IMR-90 (cell line): Measurements from ENCODE around the gene THOC2. TPM values are rescaled to one million over a fixed set of nuclear protein-coding genes. Genes with fewer than 3 reads are reported as not detected.
"Not testable (repeated sequence)": the region's sequence is repeated elsewhere in the genome, so short reads cannot be mapped to it uniquely, and the experiment has no call there.

ENCODE experiments used
- ATAC-seq: fragments of 200-7000 bp; cut with Tn5 transposase; 2 replicates; pipeline ENCODE4 v1.9.1; 2020; ENCODE audit warnings: low read depth, mild to moderate bottlenecking, moderate library complexity
- BruUV-seq: library from RNA; stranded (reverse); fragments of 400-500 nt; replicated peaks from 2 replicates; lab custom pipeline; 2021; lab: Mats Ljungman, UMichigan
- CTCF ChIA-PET: fragments of 300-600 bp; formaldehyde crosslinking; extraction: SDS; loops from one replicate; lab custom pipeline; 2021; ENCODE audit warnings: antibody characterized with exemption; lab: Yijun Ruan, JAX
- POLR2A ChIA-PET: fragments of 300-600 bp; sonication (Branson Sonifier 250); formaldehyde crosslinking; loops from one replicate; lab custom pipeline; 2022; ENCODE audit warnings: antibody characterized with exemption; ENCODE audit not compliant: unreplicated experiment; lab: Charles Lee
- DNase-seq: peaks from one replicate; pipeline ENCODE4 v3.0.0; 2013
- H2AFZ ChIP-seq: replicated peaks from 2 replicates; pipeline ENCODE3; 2013; ENCODE audit warnings: low read length, mild to moderate bottlenecking; ENCODE audit not compliant: poor library complexity
- H2AK5ac ChIP-seq: 2 replicates; pipeline ENCODE4 v1.6.1; 2013; ENCODE audit warnings: low read depth, low read length, inconsistent platforms
- H2AK9ac ChIP-seq: replicated peaks from 2 replicates; pipeline ENCODE3; 2013; ENCODE audit warnings: mild to moderate bottlenecking, low read depth, low read length, moderate library complexity; ENCODE audit not compliant: poor library complexity
- H2BK120ac ChIP-seq: 2 replicates; pipeline ENCODE4 v1.6.1; 2013; ENCODE audit warnings: low read depth, low read length, inconsistent platforms
- H2BK15ac ChIP-seq: 3 replicates; pipeline ENCODE4 v1.6.1; 2013; ENCODE audit warnings: low read depth, low read length, inconsistent platforms
- H2BK20ac ChIP-seq: 2 replicates; pipeline ENCODE4 v1.6.1; 2013; ENCODE audit warnings: low read depth, mild to moderate bottlenecking, inconsistent platforms, low read length, moderate library complexity
- H2BK5ac ChIP-seq: 2 replicates; pipeline ENCODE4 v1.6.1; 2013; ENCODE audit warnings: mild to moderate bottlenecking, low read depth, low read length, inconsistent platforms; ENCODE audit not compliant: poor library complexity, severe bottlenecking
- H3K14ac ChIP-seq: replicated peaks from 2 replicates; pipeline ENCODE4 v1.6.1; 2013; ENCODE audit warnings: low read depth, low read length, inconsistent platforms
- H3K18ac ChIP-seq: 2 replicates; pipeline ENCODE4 v1.6.1; 2013; ENCODE audit warnings: low read depth, low read length, control low read depth
- H3K23ac ChIP-seq: 2 replicates; pipeline ENCODE4 v1.6.1; 2013; ENCODE audit warnings: low read depth, low read length, inconsistent platforms
- H3K27ac ChIP-seq: 2 replicates; pipeline ENCODE4 v1.5.1; 2013; ENCODE audit warnings: mild to moderate bottlenecking, control low read depth, low read length; ENCODE audit not compliant: insufficient read depth
- H3K27me3 ChIP-seq: 2 replicates; pipeline ENCODE4 v1.6.1; 2013; ENCODE audit warnings: low read length; ENCODE audit not compliant: control insufficient read depth, insufficient read depth
- H3K36me3 ChIP-seq: 2 replicates; pipeline ENCODE4 v1.6.1; 2013; ENCODE audit warnings: low read length, mixed read lengths; ENCODE audit not compliant: control insufficient read depth, insufficient read depth
- H3K4ac ChIP-seq: 2 replicates; pipeline ENCODE4 v1.6.1; 2013; ENCODE audit warnings: low read depth, low read length, inconsistent platforms
- H3K4me1 ChIP-seq: 2 replicates; pipeline ENCODE4 v1.6.1; 2013; ENCODE audit warnings: low read length, mixed read lengths; ENCODE audit not compliant: control insufficient read depth, insufficient read depth
- H3K4me2 ChIP-seq: 2 replicates; pipeline ENCODE4 v1.6.1; 2013; ENCODE audit warnings: low read depth, mild to moderate bottlenecking, control low read depth, low read length, moderate library complexity
- H3K4me3 ChIP-seq: 2 replicates; pipeline ENCODE4 v1.5.1; 2013; ENCODE audit warnings: low read depth, mild to moderate bottlenecking, control low read depth, low read length, moderate library complexity; ENCODE audit not compliant: insufficient read depth
- H3K56ac ChIP-seq: 2 replicates; pipeline ENCODE4 v1.6.1; 2013; ENCODE audit warnings: low read length, inconsistent platforms; ENCODE audit not compliant: insufficient read depth; ENCODE audit errors: extremely low read depth
- H3K79me1 ChIP-seq, 2 experiments: 2 replicates each; pipeline ENCODE4 v1.6.1; 2013; ENCODE audit warnings: low read length in 2 of 2, inconsistent platforms in 1 of 2, low read depth in 1 of 2
- H3K9ac ChIP-seq: 2 replicates; pipeline ENCODE4 v1.6.1; 2013; ENCODE audit warnings: low read depth, low read length, control low read depth
- H3K9me1 ChIP-seq: 2 replicates; pipeline ENCODE4 v1.6.1; 2013; ENCODE audit warnings: low read length, inconsistent platforms; ENCODE audit not compliant: insufficient read depth
- H3K9me3 ChIP-seq: 2 replicates; pipeline ENCODE4 v1.6.1; 2013; ENCODE audit warnings: low read length; ENCODE audit not compliant: control insufficient read depth, insufficient read depth
- H4K20me1 ChIP-seq: 2 replicates; pipeline ENCODE4 v1.6.1; 2013; ENCODE audit warnings: low read length, inconsistent platforms; ENCODE audit not compliant: insufficient read depth
- H4K5ac ChIP-seq: 2 replicates; pipeline ENCODE4 v1.6.1; 2013; ENCODE audit warnings: mild to moderate bottlenecking, low read depth, low read length, control low read depth
- H4K8ac ChIP-seq, 2 experiments: 2 replicates each; pipeline ENCODE4 v1.6.1; 2013; ENCODE audit warnings: low read depth in 2 of 2, low read length in 2 of 2, control low read depth in 1 of 2, inconsistent platforms in 1 of 2
- H4K91ac ChIP-seq: 2 replicates; pipeline ENCODE4 v1.6.1; 2013; ENCODE audit warnings: low read depth, low read length, inconsistent platforms; ENCODE audit not compliant: insufficient read depth
- BHLHE40 ChIP-seq: fragments of 150-350 bp; IDR thresholded peaks from 2 replicates; pipeline ENCODE4 v1.6.1; 2016; ENCODE audit warnings: mild to moderate bottlenecking, low read depth, low read length
- CEBPB ChIP-seq: IDR thresholded peaks from 2 replicates; pipeline ENCODE4 v1.6.1; 2012; ENCODE audit warnings: low read depth, low read length, improper control_type of control experiment
- FOS ChIP-seq: fragments of 150-350 bp; IDR thresholded peaks from 2 replicates; pipeline ENCODE4 v1.6.1; 2016; ENCODE audit warnings: low read depth, low read length
- MXI1 ChIP-seq: IDR thresholded peaks from 2 replicates; pipeline ENCODE4 v1.6.1; 2012; ENCODE audit warnings: low read depth, mild to moderate bottlenecking, low read length, moderate library complexity, borderline replicate concordance
- RCOR1 ChIP-seq: IDR thresholded peaks from 2 replicates; pipeline ENCODE4 v1.6.1; 2012; ENCODE audit warnings: mild to moderate bottlenecking, low read length, improper control_type of control experiment; ENCODE audit not compliant: insufficient replicate concordance
- SMC3 ChIP-seq: fragments of 150-350 bp; IDR thresholded peaks from 2 replicates; pipeline ENCODE4 v1.6.1; 2016; ENCODE audit warnings: low read depth, mild to moderate bottlenecking, antibody characterized with exemption, low read length, moderate library complexity
- WGBS, 2 experiments: methylation state at CpG; one replicate each; pipeline versions ENCODE4 v1.1.5 to v1.1.7; 2013; ENCODE audit warnings: missing lambda C conversion rate in 2 of 2; ENCODE audit not compliant: insufficient read length in 1 of 2; ENCODE audit errors: extremely low coverage in 2 of 2; 5-methylcytosine and 5-hydroxymethylcytosine counted together
- dilution Hi-C: fragments of 300-500 bp; cut with HindIII; formaldehyde crosslinking; loops from one replicate; pipeline ENCODE4 v1.14.3; 2018; ENCODE audit warnings: low sequenced_read_pairs; ENCODE audit not compliant: unreplicated experiment
- in situ Hi-C: fragments of 300-500 bp; cut with MboI; formaldehyde crosslinking; loops from 3 replicates; pipeline ENCODE4 v1.14.3; 2019; ENCODE audit warnings: low sequenced_read_pairs, inconsistent platforms, mixed read lengths
- intact Hi-C: fragments of 100-400 bp; cut with micrococcal nuclease; formaldehyde crosslinking; loops from 2 replicates; pipeline ENCODE4 v1.10.0; 2022
- polyA plus RNA-seq, 3 experiments: library from polyadenylated mRNA; depleted of rRNA; stranded (reverse); fragments of >200 nt; gene quantifications; 2 replicates each; pipeline ENCODE4 v1.2.3, GENCODE V29; 2012; ENCODE audit warnings: low replicate concordance in 1 of 3
- total RNA-seq: library from RNA; depleted of rRNA; stranded (reverse); fragments of >200 nt; gene quantifications from 2 replicates; pipeline ENCODE4 v1.2.3, GENCODE V29; 2012

THOC2 gene
- total and polyA plus RNA-seq, 2 of the 4 experiments (the other 2 are of a cell fraction): 42.9 to 58.8 TPM

GRCh38 chrX:123736333-123736921, 3.6 kb upstream of the THOC2 start:
- Histone ChIP-seq H2BK120ac (peak overlapping the region; percentile 9; the same call in 1 of the 2 replicates), H2BK15ac (no peak overlapping the region; the same call in 2 of the 3 replicates), H3K79me1 (peaks cover 0 to 5% of the 10 kb centered on the region in 2 experiments; a peak in 1 of 4 replicates), H3K27ac (peak overlapping the region; percentile 56; the same call in 1 of the 2 replicates), H4K20me1 (peaks cover 4% of the 10 kb centered on the region; the same call in 1 of the 2 replicates), H3K4ac (no peak overlapping the region), H4K91ac (no peak overlapping the region), H2AK9ac (no peak overlapping the region), H2BK20ac (no peak overlapping the region), H3K9me3 (no peaks in the 10 kb centered on the region), H4K5ac (no peak overlapping the region), H3K36me3 (no peaks in the 10 kb centered on the region), H3K9ac (no peak overlapping the region), H3K9me1 (no peaks in the 10 kb centered on the region), H2BK5ac (peak overlapping the region; percentile 79), H3K4me3 (no peak overlapping the region), H3K23ac (no peak overlapping the region), H3K27me3 (no peaks in the 10 kb centered on the region), H3K4me2 (peak overlapping the region; percentile 23; the same call in 1 of the 2 replicates), H2AK5ac (no peak overlapping the region), H2AFZ (peak overlapping the region; percentile 37), H3K56ac (no peak overlapping the region), H3K14ac (peak overlapping the region; percentile 66; the same call in 1 of the 2 replicates), H3K4me1 (no peaks in the 10 kb centered on the region; the same call in 1 of the 2 replicates), H4K8ac (0 out of 4 replicates have a peak overlapping the region, but pooled peaks of 1 of the 2 experiments have one; percentile 37), H3K18ac (peak overlapping the region; percentile 39; the same call in 1 of the 2 replicates)
- in situ Hi-C loops: no loop called here
- peak; percentile 57 for ATAC-seq
- intact Hi-C loops: no loop called here
- ChIA-PET POLR2A (no interaction called here), CTCF (no interaction called here)
- peak; percentile 27 for TF ChIP-seq FOS
- peak; percentile 20; the same call in 1 of the 2 replicates for TF ChIP-seq CEBPB
- TF ChIP-seq BHLHE40: 0 out of 2 replicates have a peak, but pooled peaks have one; percentile 35
- TF ChIP-seq MXI1: no peak
- peak; percentile 21 for TF ChIP-seq RCOR1
- no peak for TF ChIP-seq SMC3
- peak; percentile 90 for DNase-seq
- no CpG with 5 or more reads among the region's 2 CpGs for WGBS, 2 experiments
- dilution Hi-C loops: no loop called here
- BruUV-seq: no TSS peak

- BruUV-seq, in situ Hi-C loops: not testable (repeated sequence)
These were observed 2.3 kb upstream of the THOC2 start for GRCh38 chrX:123735137-123735536.

More at GRCh38 chrX:123735137-123735536, 2.3 kb upstream of the THOC2 start:
- H2BK120ac ChIP-seq, POLR2A ChIA-PET, H3K9me3 ChIP-seq, H2BK20ac ChIP-seq, H2BK5ac ChIP-seq, DNase-seq, H4K8ac ChIP-seq, ATAC-seq, H3K9ac ChIP-seq, intact Hi-C loops, CTCF ChIA-PET, H3K27ac ChIP-seq, H3K4me3 ChIP-seq, H2AK5ac ChIP-seq, H4K91ac ChIP-seq, H3K27me3 ChIP-seq, H4K5ac ChIP-seq, H2AFZ ChIP-seq, dilution Hi-C loops, H3K79me1 ChIP-seq, H3K9me1 ChIP-seq, H2AK9ac ChIP-seq, H3K4ac ChIP-seq, H3K18ac ChIP-seq, H2BK15ac ChIP-seq, H3K4me1 ChIP-seq, H3K56ac ChIP-seq, H3K36me3 ChIP-seq, H3K23ac ChIP-seq, H3K14ac ChIP-seq, H3K4me2 ChIP-seq: not testable (repeated sequence)
- peaks cover 11% of the 10 kb centered on the region; the same call in 1 of the 2 replicates for H4K20me1 ChIP-seq
- no CpG with 5 or more reads among the region's 1 CpG for WGBS, 2 experiments
